HL-60 (cell line): ENCODE results near the gene ROR2.

Source experiments
- DNase-seq, 2 experiments: peaks; one replicate each; pipeline ENCODE4 v3.0.0-alpha.2; 2010 to 2020; ENCODE audit warnings: low read depth in 1 of 2, low spot score in 1 of 2
- H3K27ac ChIP-seq: fragments of 250-450 bp; sonication (Bioruptor Pico); replicated peaks from 2 replicates; pipeline ENCODE4 v1.5.1; 2020; ENCODE audit warnings: mild to moderate bottlenecking, moderate library complexity
- H3K27me3 ChIP-seq: fragments of 250-450 bp; sonication (Bioruptor Pico); 2 replicates; pipeline ENCODE4 v1.5.1; 2021; ENCODE audit warnings: mild to moderate bottlenecking, moderate library complexity; ENCODE audit not compliant: insufficient read depth, poor library complexity, severe bottlenecking
- H3K4me3 ChIP-seq: replicated peaks from 2 replicates; pipeline ENCODE4 v1.5.1; 2011; ENCODE audit warnings: mild to moderate bottlenecking, control low read depth, low read length; ENCODE audit not compliant: insufficient read depth
- GABPA ChIP-seq: IDR thresholded peaks from 2 replicates; pipeline ENCODE4 v1.6.1; 2012; ENCODE audit warnings: low read depth
- POLR2AphosphoS5 ChIP-seq: IDR thresholded peaks from 2 replicates; pipeline ENCODE4 v1.6.1; 2012; ENCODE audit warnings: low read depth
- SPI1 ChIP-seq: IDR thresholded peaks from 2 replicates; pipeline ENCODE4 v1.6.1; 2012; ENCODE audit warnings: low read depth, mild to moderate bottlenecking, borderline replicate concordance
- TF ChIP-seq, protein P1 (sequence below): IDR thresholded peaks from 2 replicates; pipeline ENCODE4 v1.6.1; 2012; ENCODE audit warnings: low read depth; ENCODE audit not compliant: insufficient replicate concordance
- TF ChIP-seq, protein P2 (sequence below): IDR thresholded peaks from one replicate; pipeline ENCODE4 v1.5.1; 2011; ENCODE audit warnings: low read length, control low read depth, inconsistent platforms; ENCODE audit not compliant: insufficient read depth

ROR2 gene

DNA sequence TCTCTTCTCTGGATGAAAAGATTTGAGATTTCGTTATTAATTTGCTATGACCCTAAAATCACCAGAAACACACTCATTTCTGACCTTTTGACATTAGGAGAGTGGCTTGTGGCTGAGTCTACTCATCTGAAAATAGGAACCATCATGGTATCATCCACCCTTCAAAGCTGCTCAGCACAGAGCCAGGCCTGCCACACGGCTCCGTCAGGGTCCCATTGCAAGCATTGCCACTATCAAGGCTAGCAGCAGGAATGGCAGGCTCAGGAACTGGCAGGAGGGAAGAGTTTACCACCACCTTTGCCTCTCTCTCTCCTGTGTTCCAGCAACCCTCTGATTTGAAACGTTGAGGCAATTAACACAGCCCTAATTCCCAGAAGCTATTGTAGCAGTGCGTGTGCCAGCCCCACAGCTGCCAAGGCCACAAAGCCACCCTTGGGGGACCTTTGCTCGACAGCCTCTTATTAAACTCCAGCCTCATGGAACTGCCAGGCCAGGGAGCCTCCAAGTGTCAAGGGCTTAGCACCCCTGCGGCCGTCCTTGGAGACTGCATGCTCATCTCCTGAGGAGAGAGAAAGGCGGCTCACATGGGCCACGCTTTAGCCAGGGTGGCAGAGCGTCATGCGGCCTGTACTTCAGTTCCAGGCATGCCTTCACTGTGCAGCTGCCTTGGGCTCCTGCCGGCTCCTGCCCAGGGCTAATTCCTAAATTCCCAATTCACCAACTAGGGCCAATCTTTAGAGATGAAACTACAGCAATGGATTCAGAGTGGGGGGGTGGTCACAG is 145.9 kb downstream of the ROR2 start:
- Histone ChIP-seq H3K27me3 (no peaks in the 10 kb centered on the region), H3K4me3 (no peak overlapping the region), H3K27ac (no peak overlapping the region)
- TF ChIP-seq, protein P1, sequence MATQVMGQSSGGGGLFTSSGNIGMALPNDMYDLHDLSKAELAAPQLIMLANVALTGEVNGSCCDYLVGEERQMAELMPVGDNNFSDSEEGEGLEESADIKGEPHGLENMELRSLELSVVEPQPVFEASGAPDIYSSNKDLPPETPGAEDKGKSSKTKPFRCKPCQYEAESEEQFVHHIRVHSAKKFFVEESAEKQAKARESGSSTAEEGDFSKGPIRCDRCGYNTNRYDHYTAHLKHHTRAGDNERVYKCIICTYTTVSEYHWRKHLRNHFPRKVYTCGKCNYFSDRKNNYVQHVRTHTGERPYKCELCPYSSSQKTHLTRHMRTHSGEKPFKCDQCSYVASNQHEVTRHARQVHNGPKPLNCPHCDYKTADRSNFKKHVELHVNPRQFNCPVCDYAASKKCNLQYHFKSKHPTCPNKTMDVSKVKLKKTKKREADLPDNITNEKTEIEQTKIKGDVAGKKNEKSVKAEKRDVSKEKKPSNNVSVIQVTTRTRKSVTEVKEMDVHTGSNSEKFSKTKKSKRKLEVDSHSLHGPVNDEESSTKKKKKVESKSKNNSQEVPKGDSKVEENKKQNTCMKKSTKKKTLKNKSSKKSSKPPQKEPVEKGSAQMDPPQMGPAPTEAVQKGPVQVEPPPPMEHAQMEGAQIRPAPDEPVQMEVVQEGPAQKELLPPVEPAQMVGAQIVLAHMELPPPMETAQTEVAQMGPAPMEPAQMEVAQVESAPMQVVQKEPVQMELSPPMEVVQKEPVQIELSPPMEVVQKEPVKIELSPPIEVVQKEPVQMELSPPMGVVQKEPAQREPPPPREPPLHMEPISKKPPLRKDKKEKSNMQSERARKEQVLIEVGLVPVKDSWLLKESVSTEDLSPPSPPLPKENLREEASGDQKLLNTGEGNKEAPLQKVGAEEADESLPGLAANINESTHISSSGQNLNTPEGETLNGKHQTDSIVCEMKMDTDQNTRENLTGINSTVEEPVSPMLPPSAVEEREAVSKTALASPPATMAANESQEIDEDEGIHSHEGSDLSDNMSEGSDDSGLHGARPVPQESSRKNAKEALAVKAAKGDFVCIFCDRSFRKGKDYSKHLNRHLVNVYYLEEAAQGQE: no peak
- TF ChIP-seq, protein P2, sequence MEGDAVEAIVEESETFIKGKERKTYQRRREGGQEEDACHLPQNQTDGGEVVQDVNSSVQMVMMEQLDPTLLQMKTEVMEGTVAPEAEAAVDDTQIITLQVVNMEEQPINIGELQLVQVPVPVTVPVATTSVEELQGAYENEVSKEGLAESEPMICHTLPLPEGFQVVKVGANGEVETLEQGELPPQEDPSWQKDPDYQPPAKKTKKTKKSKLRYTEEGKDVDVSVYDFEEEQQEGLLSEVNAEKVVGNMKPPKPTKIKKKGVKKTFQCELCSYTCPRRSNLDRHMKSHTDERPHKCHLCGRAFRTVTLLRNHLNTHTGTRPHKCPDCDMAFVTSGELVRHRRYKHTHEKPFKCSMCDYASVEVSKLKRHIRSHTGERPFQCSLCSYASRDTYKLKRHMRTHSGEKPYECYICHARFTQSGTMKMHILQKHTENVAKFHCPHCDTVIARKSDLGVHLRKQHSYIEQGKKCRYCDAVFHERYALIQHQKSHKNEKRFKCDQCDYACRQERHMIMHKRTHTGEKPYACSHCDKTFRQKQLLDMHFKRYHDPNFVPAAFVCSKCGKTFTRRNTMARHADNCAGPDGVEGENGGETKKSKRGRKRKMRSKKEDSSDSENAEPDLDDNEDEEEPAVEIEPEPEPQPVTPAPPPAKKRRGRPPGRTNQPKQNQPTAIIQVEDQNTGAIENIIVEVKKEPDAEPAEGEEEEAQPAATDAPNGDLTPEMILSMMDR: no peak
- TF ChIP-seq SPI1 (no peak), GABPA (no peak), POLR2AphosphoS5 (no peak)
- DNase-seq: no peak

DNA sequence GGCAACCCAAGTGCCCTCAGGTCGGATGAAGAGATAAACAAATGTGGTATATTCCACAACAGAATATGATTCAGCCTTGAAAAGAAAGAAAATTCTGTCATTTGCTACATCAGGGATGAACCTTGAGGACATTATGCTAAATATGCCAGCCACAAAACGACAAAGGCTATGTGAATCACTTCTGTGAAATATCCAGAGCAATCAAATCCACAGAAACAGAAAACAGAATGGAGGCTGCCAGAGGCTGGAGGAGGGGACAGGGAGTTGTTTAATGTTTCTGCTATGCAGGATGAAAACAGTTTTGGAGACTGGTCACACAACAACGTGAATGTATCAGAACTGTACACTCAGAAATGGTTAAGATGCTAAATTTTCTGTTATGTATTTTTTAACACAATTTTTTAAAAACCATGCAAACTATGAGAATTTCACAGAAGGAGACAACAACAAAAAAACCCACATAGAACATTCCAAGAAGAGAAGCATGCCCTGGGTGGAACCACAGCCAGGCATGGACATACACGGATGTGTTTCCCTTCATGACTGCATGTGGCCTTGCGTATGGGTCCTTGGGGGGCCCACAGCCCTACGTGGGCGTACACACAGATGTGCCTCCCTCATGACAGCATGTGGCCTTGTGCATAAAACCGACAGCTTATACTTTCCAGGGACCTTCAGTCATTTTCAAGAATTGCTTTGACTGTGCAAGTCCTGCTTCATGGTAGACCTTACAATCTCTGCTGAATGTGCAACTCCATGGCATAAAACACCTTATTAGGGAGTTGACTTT is 146.7 kb downstream of the ROR2 start:
- Histone ChIP-seq H3K4me3 (no peak overlapping the region), H3K27ac (no peak overlapping the region), H3K27me3 (no peaks in the 10 kb centered on the region)
- TF ChIP-seq, protein P1: no peak
- no peak for DNase-seq

DNA sequence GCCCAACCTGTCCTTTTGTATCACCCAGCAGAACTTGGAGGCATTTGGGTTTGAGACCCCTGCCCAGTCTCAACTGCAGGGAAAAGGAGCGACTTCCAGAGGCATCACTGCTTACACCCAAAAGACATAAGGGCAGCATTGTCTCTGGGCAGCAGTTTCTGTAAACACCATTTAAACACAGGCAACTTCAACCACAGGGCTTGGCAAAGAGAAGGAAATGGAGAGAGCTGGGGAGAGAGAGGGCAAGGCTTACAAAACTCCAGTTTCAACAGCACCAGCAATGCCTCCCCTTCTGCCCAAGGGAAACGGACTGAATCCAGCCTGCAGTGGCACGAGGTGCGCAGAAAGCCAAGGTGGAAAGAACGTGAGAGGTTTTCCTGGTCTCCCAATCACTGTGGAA is 147.6 kb downstream of the ROR2 start:
- TF ChIP-seq POLR2AphosphoS5: no peak
- TF ChIP-seq SPI1: no peak
- TF ChIP-seq, protein P2: no peak
- no peak for TF ChIP-seq GABPA
- TF ChIP-seq, protein P1: no peak

More for the DNA sequence above, 147.6 kb downstream of the ROR2 start:
- H3K4me3 ChIP-seq: no peak overlapping the region
- DNase-seq: peak in 1 of 2 experiments; percentile 47
- no peak overlapping the region for H3K27ac ChIP-seq
- H3K27me3 ChIP-seq: no peaks in the 10 kb centered on the region
